ENCODE data around the gene L3HYPDH.

- TF ChIP-seq DPF2 (CRISPR knock-in tag; IDR thresholded peaks at IDR 0.05; ENCODE audit: borderline replicate concordance, low read depth) (no peak), DMAP1 (CRISPR knock-in tag; IDR thresholded peaks at IDR 0.05) (no peak)
Measured at GRCh38 chr14:59509101-59509500, 24.9 kb upstream of the L3HYPDH start.
